ENCODE measurements around the gene DOCK6. TPM values are rescaled to one million over a fixed set of nuclear protein-coding genes. Genes with fewer than 3 reads are reported as not detected.
A peak's percentile ranks its signal among the peaks of the same experiment; 100 is the strongest.

DOCK6 gene
- total and polyA plus RNA-seq, 7 experiments from 2014 or later, result 0.73 to 5.2 (median 1.5) TPM; not detected in 4

- H3K36me3 ChIP-seq (ENCODE audit: control insufficient read depth in 2 of 3, insufficient read depth in 3 of 3, low read length in 3 of 3), result no peaks in the 10 kb centered on the region
- no peak for DNase-seq
- no peaks in the 10 kb centered on the region for H3K4me1 ChIP-seq (ENCODE audit: control insufficient read depth in 2 of 2, insufficient read depth in 2 of 2, low read length in 2 of 2)
- H3K27me3 Mint-ChIP-seq, result peaks cover 0 to 12% (median 0%) of the 10 kb centered on the region in 5 donors
- no peak overlapping the region for H3K27ac Mint-ChIP-seq
- peaks cover 5 to 29% (median 17%) of the 10 kb centered on the region in 11 donors for H3K9me3 Mint-ChIP-seq
- no peaks in the 10 kb centered on the region for H3K27me3 ChIP-seq (ENCODE audit: control insufficient read depth in 2 of 2, insufficient read depth in 2 of 2, low read length in 2 of 2)
- intact Hi-C loops (cut with micrococcal nuclease), result no loop called here
- no peak overlapping the region for H3K27ac ChIP-seq (ENCODE audit: low read depth, low read length)
- H3K4me1 Mint-ChIP-seq, result no peaks in the 10 kb centered on the region
- ChIA-PET CTCF (no interaction called here), POLR2A (no interaction called here)
- H3K4me3 Mint-ChIP-seq, result no peak overlapping the region
- H3K36me3 Mint-ChIP-seq, result peaks cover 0 to 15% (median 7%) of the 10 kb centered on the region in 5 donors
- no peak for ATAC-seq
- peaks cover 0 to 6% (median 0%) of the 10 kb centered on the region in 3 experiments for H3K9me3 ChIP-seq (ENCODE audit: control insufficient read depth in 2 of 3, low read length in 3 of 3)
- H3K4me3 ChIP-seq (ENCODE audit: low read length), result no peak overlapping the region
These were observed 41.2 kb downstream of the DOCK6 start for GRCh38 chr19:11221082-11221598.

- Histone ChIP-seq H3K9me3 (ENCODE audit: control insufficient read depth in 2 of 3, low read length in 3 of 3) (no peaks in the 10 kb centered on the region), H3K27me3 (ENCODE audit: control insufficient read depth in 2 of 2, insufficient read depth in 2 of 2, low read length in 2 of 2) (no peaks in the 10 kb centered on the region), H3K4me3 (ENCODE audit: low read length) (no peak overlapping the region), H3K4me1 (ENCODE audit: control insufficient read depth in 2 of 2, insufficient read depth in 2 of 2, low read length in 2 of 2) (no peaks in the 10 kb centered on the region), H3K27ac (ENCODE audit: low read depth, low read length) (no peak overlapping the region), H3K36me3 (ENCODE audit: control insufficient read depth in 2 of 3, insufficient read depth in 3 of 3, low read length in 3 of 3) (no peaks in the 10 kb centered on the region)
- ChIA-PET CTCF (interaction anchor here (0.5 kb wide), 1 partner anchor 719 kb away, joined by 3 read pairs; no protein-coding TSS in a partner anchor), POLR2A (no interaction called here)
- Mint-ChIP-seq H3K36me3 (no peaks in the 10 kb centered on the region), H3K27me3 (peaks cover 0 to 4% (median 0%) of the 10 kb centered on the region in 5 donors), H3K27ac (no peak overlapping the region), H3K4me1 (peaks cover 0 to 2% (median 0%) of the 10 kb centered on the region in 7 donors), H3K4me3 (no peak overlapping the region), H3K9me3 (peaks cover 0 to 16% (median 0%) of the 10 kb centered on the region in 11 donors)
- no peak for DNase-seq
- intact Hi-C loops (cut with micrococcal nuclease), result no loop called here
- no peak for ATAC-seq
These were observed 47.9 kb downstream of the DOCK6 start for GRCh38 chr19:11214387-11214786.

- no peaks in the 10 kb centered on the region for H3K9me3 ChIP-seq (ENCODE audit: control insufficient read depth in 2 of 3, low read length in 3 of 3)
- H3K27me3 Mint-ChIP-seq, result peaks cover 0 to 4% (median 0%) of the 10 kb centered on the region in 5 donors
- H3K27ac Mint-ChIP-seq, result peak overlapping the region in 1 of 9 donors; percentile 71
- peaks cover 0 to 16% (median 0%) of the 10 kb centered on the region in 11 donors for H3K9me3 Mint-ChIP-seq
- H3K4me1 ChIP-seq (ENCODE audit: control insufficient read depth in 2 of 2, insufficient read depth in 2 of 2, low read length in 2 of 2), result no peaks in the 10 kb centered on the region
- DNase-seq (no peak), ATAC-seq (no peak)
- H3K4me1 Mint-ChIP-seq, result peaks cover 0 to 5% (median 0%) of the 10 kb centered on the region in 7 donors
- H3K36me3 ChIP-seq (ENCODE audit: control insufficient read depth in 2 of 3, insufficient read depth in 3 of 3, low read length in 3 of 3), result no peaks in the 10 kb centered on the region
- H3K27me3 ChIP-seq (ENCODE audit: control insufficient read depth in 2 of 2, insufficient read depth in 2 of 2, low read length in 2 of 2), result no peaks in the 10 kb centered on the region
- no peaks in the 10 kb centered on the region for H3K36me3 Mint-ChIP-seq
- CTCF ChIA-PET, result no interaction called here
- no peak overlapping the region for H3K4me3 ChIP-seq (ENCODE audit: low read length)
- intact Hi-C loops (cut with micrococcal nuclease), result no loop called here
- POLR2A ChIA-PET, result no interaction called here
- no peak overlapping the region for H3K4me3 Mint-ChIP-seq
- no peak overlapping the region for H3K27ac ChIP-seq (ENCODE audit: low read depth, low read length)
These were observed 51.7 kb downstream of the DOCK6 start for GRCh38 chr19:11210656-11210928.

GRCh38 chr19:11209839-11210655 lies 52.3 kb downstream of the DOCK6 start:
- no peaks in the 10 kb centered on the region for H3K4me1 ChIP-seq (ENCODE audit: control insufficient read depth in 2 of 2, insufficient read depth in 2 of 2, low read length in 2 of 2)
- H3K9me3 ChIP-seq (ENCODE audit: control insufficient read depth in 2 of 3, low read length in 3 of 3), result no peaks in the 10 kb centered on the region
- DNase-seq (no peak), ATAC-seq (no peak)
- peaks cover 0 to 5% (median 0%) of the 10 kb centered on the region in 7 donors for H3K4me1 Mint-ChIP-seq
- peaks cover 0 to 16% (median 0%) of the 10 kb centered on the region in 11 donors for H3K9me3 Mint-ChIP-seq
- no peaks in the 10 kb centered on the region for H3K27me3 ChIP-seq (ENCODE audit: control insufficient read depth in 2 of 2, insufficient read depth in 2 of 2, low read length in 2 of 2)
- H3K36me3 ChIP-seq (ENCODE audit: control insufficient read depth in 2 of 3, insufficient read depth in 3 of 3, low read length in 3 of 3), result no peaks in the 10 kb centered on the region
- H3K4me3 Mint-ChIP-seq, result no peak overlapping the region
- intact Hi-C loops (cut with micrococcal nuclease), result no loop called here
- POLR2A ChIA-PET, result no interaction called here
- CTCF ChIA-PET, result no interaction called here
- H3K36me3 Mint-ChIP-seq, result no peaks in the 10 kb centered on the region
- no peak overlapping the region for H3K27ac ChIP-seq (ENCODE audit: low read depth, low read length)
- no peak overlapping the region for H3K4me3 ChIP-seq (ENCODE audit: low read length)
- H3K27ac Mint-ChIP-seq, result peak overlapping the region in 2 of 9 donors; percentile 10 to 71
- H3K27me3 Mint-ChIP-seq, result peaks cover 0 to 3% (median 0%) of the 10 kb centered on the region in 5 donors

- intact Hi-C loops (cut with micrococcal nuclease), result no loop called here
- Mint-ChIP-seq H3K4me1 (peaks cover 0 to 5% (median 0%) of the 10 kb centered on the region in 7 donors), H3K36me3 (no peaks in the 10 kb centered on the region), H3K9me3 (peaks cover 0 to 16% (median 0%) of the 10 kb centered on the region in 11 donors), H3K27ac (peak overlapping the region in 1 of 9 donors; percentile 43), H3K27me3 (peaks cover 0 to 11% (median 5%) of the 10 kb centered on the region in 5 donors), H3K4me3 (no peak overlapping the region)
- H3K27me3 ChIP-seq (ENCODE audit: control insufficient read depth in 2 of 2, insufficient read depth in 2 of 2, low read length in 2 of 2), result no peaks in the 10 kb centered on the region
- CTCF ChIA-PET, result no interaction called here
- H3K9me3 ChIP-seq (ENCODE audit: control insufficient read depth in 2 of 3, low read length in 3 of 3), result no peaks in the 10 kb centered on the region
- ATAC-seq, result no peak
- H3K27ac ChIP-seq (ENCODE audit: low read depth, low read length), result no peak overlapping the region
- no peak overlapping the region for H3K4me3 ChIP-seq (ENCODE audit: low read length)
- no peaks in the 10 kb centered on the region for H3K4me1 ChIP-seq (ENCODE audit: control insufficient read depth in 2 of 2, insufficient read depth in 2 of 2, low read length in 2 of 2)
- no peak for DNase-seq
- POLR2A ChIA-PET, result no interaction called here
- no peaks in the 10 kb centered on the region for H3K36me3 ChIP-seq (ENCODE audit: control insufficient read depth in 2 of 3, insufficient read depth in 3 of 3, low read length in 3 of 3)
These were observed 53.5 kb downstream of the DOCK6 start for GRCh38 chr19:11208561-11209471.

- H3K4me3 Mint-ChIP-seq, result no peak overlapping the region
- ChIA-PET POLR2A (no interaction called here), CTCF (interaction anchor here (0.6 to 3.9 kb wide), 4 partner anchors 16 to 170 kb away, joined by 3 to 15 read pairs (median 4); no protein-coding TSS in a partner anchor)
- peaks cover 0 to 14% (median 7%) of the 10 kb centered on the region in 5 donors for H3K27me3 Mint-ChIP-seq
- Histone ChIP-seq H3K4me1 (ENCODE audit: control insufficient read depth in 2 of 2, insufficient read depth in 2 of 2, low read length in 2 of 2) (no peaks in the 10 kb centered on the region), H3K27me3 (ENCODE audit: control insufficient read depth in 2 of 2, insufficient read depth in 2 of 2, low read length in 2 of 2) (no peaks in the 10 kb centered on the region), H3K4me3 (ENCODE audit: low read length) (no peak overlapping the region), H3K9me3 (ENCODE audit: control insufficient read depth in 2 of 3, low read length in 3 of 3) (no peaks in the 10 kb centered on the region), H3K27ac (ENCODE audit: low read depth, low read length) (no peak overlapping the region), H3K36me3 (ENCODE audit: control insufficient read depth in 2 of 3, insufficient read depth in 3 of 3, low read length in 3 of 3) (no peaks in the 10 kb centered on the region)
- DNase-seq (no peak), ATAC-seq (no peak)
- peaks cover 0 to 8% (median 0%) of the 10 kb centered on the region in 7 donors for H3K4me1 Mint-ChIP-seq
- intact Hi-C loops (cut with micrococcal nuclease), result no loop called here
- no peaks in the 10 kb centered on the region for H3K36me3 Mint-ChIP-seq
- H3K9me3 Mint-ChIP-seq, result peaks cover 0 to 13% (median 0%) of the 10 kb centered on the region in 11 donors
- H3K27ac Mint-ChIP-seq, result peak overlapping the region in 2 of 9 donors; percentile 12 to 45
These were observed 56.3 kb downstream of the DOCK6 start for GRCh38 chr19:11205939-11206570.

All from naive thymus-derived CD4-positive, alpha-beta T cell (primary cell).